Activated CD8-positive, alpha-beta memory T cell treated with anti-CD3 and anti-CD28 coated beads for 4 hours (primary cell): ENCODE data around the gene MIGA2.
"Not testable (repeated sequence)": the region's sequence is repeated elsewhere in the genome, so short reads cannot be mapped to it uniquely, and the experiment has no call there.

Source experiments
- DNase-seq, 2 donors: peaks; one replicate each; pipeline ENCODE4 v3.0.0-alpha.2; 2020; ENCODE audit warnings: low read depth in 2 of 2

Gene MIGA2

DNA sequence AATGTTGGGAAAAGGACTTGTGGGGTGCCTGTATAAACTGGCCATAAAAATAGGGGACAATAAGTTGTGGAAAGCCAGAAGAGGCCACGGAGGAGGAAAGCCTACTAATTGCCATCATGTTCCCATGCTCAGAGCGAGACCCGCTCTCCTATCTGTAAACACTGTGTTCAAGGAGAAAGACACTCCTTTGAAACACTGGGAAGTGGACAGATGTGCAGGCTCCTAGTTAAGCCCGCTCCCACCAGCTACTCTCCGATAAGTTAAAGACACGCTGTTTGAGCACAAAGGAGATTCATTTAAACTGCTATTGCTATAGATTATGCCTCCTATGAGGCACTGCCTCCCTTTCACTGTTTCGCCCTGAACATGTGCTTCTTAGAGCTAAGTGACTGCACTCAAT lies 64.9 kb downstream of the MIGA2 start:
- DNase-seq, result no peak

DNA sequence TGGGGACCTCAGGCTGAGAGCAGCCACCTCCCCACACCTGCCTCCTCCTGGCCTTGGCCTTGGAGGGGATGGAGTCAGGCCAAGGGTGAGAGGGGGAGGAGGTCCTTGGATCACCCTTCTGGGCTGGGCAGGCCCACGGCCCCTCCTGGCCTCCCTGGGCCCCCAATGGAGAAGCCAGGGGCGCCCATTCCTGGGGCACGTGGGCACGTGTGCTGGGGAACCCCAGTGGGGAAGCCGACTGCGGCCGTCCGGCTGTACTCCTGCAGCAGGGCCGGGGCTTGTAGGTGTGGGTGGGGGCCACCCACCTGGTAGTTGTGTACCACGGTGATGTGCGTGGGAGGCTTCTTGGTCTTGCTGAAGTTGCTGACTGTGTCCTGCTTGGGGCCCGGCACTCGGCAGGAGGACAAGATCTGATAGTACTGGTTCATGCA lies 65.7 kb downstream of the MIGA2 start:
- no peak for DNase-seq

DNA sequence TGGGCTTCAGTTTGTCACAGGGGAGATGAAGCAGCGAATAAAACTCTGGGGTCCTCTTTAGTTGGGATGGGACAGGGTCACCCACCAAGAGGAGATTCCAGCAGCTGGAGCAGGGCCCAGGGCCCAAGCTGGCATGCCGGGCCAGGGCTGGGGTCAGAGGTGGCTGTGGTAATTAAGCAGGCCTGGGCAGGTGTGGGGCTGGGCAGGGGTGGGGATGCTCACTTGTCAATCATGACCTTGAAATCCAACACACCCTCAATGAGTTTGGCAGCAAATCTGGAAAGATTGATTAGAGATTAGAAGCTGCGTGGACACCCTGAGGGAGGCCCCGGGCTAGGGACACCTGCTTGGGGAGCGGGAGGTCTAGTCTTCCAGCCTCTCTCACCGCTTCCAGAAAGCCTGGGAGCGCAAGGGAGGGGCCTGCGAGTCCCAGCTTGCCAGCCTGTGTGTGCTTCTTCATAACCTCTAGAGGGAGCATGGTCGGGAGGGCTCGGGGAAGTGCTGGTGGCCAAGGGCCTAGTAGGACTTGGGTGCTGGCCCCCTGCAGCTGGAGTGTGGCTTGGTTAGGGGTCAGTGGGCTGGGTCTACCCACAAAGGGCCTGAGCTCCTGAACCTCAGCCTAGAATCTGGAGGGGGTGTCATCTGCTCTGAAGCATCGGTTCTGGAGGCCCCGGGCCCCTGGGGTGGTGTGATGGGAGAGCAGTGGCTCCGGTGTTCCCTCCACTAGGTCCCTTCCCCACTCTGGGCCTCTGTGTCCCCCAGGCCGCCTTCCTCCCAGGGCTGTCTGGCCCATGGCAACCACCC lies 66.6 kb downstream of the MIGA2 start:
- no peak for DNase-seq

DNA sequence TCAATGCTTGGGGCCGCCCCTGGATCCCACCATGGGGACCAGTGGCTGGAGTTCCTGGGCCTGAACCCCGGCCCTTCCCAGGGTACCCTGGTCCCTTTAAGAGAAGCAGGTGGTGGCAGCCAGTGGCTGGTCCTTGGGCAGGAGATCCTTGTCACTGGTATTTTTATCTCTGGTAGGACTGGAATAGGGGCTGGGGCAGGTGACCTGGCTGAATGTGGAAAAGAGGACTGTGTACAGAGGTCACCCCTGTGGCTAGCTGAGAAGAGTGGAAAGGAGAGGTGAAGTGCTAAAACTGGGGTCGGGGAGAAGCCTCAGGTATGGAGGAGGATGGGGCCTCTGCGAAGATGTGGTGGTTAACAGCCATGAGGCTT lies 67.2 kb downstream of the MIGA2 start:
- no peak for DNase-seq

DNA sequence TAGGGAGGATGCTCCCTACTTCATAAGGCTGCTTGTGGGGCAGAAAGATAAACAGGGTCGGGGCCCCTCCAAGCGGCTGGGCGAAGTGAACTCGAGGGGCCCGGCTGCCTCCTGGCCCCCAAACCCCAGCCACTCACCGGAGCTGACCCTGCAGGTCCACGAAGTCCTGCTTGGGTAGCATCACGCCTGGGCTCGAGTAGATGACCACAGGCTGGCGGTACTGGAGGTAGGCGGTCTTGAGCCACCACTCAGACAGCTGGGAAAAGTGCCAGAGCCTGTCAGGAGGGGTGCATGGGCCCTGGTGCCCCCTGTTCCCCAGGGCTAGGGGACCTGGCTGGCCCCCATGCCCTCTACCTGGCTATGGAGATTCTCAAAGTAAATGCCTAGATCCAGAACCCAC lies 67.6 kb downstream of the MIGA2 start:
- DNase-seq, result no peak

DNA sequence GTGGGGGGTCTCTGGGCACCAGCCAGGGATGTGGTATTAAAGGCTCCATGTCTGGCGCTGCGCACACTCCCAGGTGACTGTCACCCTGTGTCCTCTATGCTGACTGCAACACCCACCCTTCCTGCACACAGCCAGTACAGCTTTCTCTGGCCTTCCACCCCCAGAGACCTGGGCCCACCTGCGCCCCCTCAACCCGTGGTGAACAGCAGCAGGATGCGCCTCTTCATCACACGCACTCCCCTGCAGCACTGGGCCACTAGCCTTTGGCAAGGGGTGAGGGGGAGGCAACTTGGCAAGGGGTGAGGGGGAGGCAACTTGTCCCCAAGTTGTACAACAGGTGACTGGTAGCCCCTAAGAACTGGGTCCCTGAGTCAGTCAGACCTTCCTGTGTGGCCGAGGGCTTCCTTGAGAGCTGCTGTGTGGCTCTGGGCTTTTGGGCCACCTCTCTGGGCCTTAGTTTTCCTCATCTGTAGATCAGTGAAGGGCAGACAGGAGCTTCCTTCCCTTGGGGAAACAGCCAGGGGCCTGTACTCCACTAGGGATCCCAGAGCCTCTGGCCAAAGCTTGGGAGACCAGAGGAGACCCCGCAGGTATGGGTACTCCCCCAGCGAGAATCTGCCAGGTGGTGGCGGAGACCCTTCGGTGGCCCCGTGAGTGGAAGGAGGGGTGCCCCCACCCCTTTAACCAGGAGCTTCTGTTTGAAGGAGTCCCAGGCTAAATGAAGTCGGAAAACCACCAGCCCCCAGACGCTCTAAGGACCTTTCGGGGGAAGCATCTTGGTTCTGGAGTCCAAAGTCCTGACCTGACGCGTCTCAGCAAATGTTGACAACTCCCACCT lies 69.7 kb downstream of the MIGA2 start:
- no peak for DNase-seq

DNA sequence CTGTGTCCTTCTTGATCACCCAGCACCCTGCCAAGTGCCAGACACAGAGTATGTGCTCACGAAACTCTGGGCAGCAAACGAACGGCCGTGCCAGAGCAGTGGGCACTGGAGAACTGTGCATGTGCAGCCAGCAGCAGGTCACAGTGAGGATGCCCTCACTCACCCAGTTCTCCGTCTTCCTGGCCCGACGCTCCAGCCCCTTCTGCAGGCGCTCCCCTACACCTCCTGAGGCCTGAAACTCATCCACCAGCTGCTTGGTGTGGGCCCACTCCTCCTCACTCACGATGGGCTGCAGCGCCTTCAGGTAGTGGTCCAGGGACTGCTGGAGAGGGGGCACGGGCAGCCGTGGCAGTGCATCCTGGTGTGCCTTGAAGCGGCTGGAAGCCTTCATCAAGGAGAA lies 71.2 kb downstream of the MIGA2 start:
- no peak for DNase-seq

DNA sequence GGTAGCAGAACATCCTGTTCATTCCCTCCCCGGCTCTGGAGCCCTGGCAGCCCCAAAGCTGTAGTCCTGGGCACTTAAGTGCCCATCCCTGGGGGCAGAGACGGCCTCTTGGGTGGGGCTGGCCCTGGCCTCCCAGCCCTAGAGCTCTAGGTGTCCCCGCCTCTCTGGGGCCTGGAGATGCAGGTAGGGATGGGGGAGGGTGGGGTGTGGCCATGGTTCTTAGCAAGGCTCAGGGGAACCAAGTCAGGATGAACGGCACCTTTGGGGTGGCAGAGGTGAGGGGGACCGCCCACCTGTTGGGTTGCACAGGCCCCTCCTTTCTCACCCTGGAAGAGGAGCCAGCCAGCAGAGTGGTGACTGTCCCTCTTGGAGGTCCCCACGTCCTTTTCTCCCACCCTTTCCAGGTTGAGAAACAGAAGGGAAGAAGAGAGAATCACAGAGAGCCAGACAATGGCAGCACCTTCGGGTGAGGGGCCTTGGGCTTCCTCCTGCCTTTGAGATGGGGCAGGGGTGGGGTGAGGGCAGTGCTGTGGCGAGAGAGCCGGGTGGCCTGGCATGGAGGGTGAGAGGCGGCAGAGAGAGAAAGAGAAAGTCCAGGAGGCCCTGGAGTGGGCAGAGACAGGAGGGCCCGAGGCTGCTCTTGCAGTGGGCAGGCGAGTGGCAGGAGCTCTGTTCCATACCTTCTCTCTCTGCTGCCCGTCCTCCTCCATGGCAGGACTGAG lies 71.8 kb downstream of the MIGA2 start:
- DNase-seq, result no peak

DNA sequence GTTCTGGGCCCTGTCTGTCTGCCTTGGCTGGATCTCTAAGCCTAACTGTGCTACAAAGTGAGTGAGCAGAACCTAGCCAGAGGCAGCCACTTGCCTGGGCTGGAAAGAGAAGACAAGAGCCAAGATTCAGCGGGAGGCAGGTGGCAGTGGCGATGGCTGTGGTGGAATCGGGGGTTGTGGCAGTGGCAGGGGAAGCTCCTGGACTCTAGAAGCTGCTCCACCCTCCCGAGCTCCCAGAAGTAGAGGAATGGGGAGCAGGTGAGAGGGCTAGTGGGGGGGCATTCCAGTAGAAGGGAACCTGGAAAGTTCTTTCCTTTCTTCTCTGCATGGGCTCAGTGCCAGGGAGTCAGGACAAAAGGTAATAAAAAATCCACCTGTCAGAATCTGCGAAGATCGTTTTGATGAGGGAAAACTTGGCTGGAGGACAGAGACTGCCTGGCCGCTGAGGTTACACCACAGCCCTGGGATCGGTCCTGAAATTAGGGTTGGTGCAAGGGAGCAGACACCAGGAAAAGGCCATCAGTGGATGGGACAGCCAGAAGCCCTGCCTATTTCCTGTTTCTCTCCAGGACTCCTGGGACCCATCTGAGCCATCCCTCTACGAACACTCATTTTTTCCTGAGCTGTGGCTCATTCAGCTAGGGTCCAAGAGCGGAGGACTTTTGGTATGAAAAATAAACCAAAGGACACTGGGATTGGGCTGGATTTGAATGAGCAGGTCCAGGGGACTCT lies 72.5 kb downstream of the MIGA2 start:
- DNase-seq, result no peak

DNA sequence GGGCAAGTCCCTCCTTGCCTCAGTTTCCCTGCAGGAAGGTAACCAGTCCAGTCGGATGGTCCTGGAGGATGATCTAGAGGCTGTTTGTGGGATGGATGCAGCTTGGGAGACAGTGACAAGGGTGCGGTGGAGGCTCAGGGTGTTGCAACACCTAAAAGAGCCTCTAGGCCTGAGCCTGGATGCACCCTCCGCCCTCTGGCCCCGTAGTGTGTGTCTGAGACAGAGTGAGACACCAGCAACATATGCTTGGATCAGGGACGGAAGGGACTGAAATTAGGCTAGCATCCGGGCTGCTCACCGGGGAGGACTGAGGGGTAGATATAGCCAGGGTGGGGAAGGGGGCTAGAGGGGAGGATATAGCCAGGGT lies 73.1 kb downstream of the MIGA2 start:
- no peak for DNase-seq

DNA sequence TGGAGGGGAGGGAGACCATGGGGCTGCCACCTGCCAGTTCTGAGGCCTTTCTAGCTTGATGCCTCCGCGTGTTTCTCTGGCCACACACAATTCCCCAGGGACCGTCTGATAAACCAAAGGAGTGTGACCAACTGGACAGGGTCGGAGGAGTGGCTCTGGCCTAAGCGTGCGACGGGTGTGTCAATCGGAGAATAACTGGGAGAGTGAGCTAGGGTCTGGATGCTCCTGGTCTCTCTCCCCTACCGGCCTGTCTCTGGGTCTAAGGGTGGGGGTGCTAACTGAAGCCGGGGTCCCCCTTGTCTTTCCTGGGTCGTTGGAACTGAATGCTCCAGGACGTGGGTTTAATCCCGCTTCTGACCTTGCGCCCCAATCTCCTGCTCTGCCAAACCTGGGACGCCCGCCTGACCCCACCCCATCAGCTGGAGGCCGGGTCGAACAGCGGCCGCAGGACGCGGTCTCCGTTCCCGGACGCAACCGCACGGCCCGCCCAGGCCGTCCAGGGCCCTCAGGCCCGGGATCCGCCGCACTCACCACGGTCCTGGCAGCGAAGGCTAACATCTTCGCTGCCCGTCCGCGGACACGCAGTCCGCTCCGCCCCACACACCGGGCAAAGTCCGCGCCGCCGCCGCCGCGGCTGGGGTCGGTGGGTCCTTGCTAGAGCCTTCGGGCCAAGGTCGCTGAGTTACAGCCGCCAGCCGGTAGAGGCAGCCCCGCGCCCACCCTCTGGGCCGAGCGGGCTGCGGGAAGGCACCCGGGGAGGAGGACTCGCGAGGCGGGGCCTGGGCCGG lies 73.7 kb downstream of the MIGA2 start:
- DNase-seq, result no peak

DNA sequence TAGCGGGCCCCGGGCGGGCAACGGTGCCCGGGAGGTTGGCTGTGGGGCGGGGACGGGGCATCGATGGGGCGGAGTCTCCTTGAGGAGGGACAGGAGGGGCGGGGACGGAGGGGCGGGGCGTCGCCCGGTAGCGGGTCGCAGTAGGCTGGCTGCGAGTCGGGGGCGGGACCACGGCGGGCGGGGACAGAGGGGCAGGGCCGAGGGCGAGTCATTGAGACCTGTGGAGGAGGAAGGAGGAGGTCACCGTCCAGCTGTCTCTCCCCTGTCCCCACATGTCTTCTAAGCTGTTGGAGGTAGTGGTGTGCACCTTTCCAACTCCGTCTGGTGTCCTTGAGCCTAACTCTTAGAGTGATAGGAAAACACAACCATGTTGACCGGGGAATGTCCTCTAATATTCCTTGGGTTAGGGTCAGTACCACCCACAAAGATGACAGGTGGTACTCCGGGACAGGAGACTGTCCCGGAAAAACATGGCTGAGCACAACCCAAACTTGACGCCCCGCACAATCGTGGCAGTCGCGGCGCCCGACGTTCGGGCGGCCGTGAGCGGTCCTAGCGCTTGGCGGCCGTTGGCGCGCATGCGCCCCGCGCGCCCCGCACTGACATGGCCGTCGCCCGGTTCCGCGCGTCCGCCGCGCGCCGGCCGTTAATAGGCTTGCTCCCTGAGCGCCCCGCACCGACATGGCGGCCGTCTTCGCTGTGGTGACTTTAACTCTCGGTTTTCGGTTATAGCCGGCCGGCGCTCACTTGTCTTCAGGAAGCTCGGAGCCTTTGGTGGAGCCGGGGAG lies 74.5 kb downstream of the MIGA2 start, which contains the start of the genes CRAT and PTPA:
Gene CRAT, minus strand, starts transcription at position 54 of the 788 bp plus-strand sequence. CDS start 284 bp downstream, outside the sequence.
Gene PTPA, plus strand, starts transcription at position 676 of the 788 bp plus-strand sequence. CDS start 186 bp downstream, outside the sequence.
- DNase-seq, result peak; percentile 91

DNA sequence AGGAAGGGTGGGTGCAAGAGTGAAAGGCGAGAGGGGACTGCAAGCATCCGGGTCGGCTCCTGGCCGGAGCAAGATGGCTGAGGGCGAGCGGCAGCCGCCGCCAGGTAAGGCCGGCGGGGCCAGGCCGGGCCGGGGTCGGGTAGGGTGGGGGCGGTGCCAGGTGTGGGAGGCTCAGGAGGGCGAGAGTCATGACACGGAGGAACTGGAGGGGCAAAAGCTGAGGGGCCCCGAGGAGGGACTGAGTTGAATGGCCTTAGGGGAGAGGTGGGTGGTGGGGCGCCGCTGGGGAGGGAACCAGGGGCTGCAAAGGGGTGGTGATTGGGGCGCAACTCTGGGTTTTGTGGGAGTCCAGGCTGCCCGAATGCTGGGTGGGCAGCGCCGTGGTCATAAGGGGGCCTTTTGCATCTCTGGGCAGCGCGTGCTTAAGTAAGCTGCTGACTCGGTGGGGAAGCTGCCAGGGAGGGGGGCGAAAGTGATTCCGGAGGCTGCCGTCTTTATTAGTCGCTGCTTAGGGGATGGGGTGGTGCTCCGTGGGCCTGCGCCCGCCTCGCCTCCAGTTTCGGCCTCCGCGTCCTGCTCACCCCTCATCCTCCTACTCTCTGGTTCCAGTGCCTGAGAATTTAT lies 75.2 kb downstream of the MIGA2 start:
- no peak for DNase-seq

DNA sequence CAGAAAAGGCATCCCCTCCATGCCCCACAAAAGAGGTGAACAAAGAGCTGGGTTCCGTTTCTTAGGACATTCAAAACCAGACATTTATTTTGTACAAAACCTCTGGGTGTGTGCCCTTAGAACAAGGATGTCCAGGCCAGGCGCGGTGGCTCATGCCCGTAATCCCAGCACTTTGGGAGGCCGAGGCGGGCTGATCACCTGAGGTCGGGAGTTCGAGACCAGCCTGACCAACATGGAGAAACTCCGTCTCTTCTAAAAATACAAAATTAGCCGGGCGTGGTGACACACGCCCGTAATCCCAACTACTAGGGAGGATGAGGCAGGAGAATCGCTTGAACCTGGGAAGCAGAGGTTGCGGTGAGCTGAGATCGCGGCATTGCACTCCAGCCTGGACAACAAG lies 76.1 kb downstream of the MIGA2 start:
- not testable (repeated sequence) for DNase-seq

DNA sequence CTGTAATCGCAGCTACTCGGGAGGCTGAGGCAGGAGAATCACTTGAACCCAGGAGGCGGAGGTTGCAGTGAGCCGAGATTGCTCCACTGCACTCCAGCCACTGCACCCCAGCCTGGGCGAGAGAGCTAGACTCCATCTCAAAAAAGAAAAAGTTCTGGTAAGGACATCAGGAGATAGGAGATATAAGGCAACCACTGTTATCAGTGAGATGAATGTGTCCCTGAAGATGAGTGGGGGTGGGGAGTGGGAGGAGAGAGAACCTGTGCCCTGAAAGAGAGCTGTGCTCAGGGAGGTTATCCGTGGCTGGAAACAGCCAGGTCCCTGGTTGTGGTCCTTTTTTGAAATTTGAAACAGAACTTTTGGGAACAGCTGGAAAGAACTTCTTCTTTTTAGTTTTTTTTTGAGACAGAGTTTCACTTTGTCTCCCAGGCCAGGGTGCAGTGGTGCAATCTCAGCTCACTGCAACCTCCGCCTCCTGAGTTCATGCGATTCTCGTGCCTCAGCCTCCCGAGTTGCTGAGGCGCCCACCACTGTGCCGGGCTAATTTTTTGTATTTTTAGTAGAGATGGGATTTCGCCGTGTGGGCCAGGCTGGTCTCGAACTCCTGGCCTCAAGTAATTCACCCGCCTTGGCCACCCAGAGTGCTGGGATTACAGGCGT lies 77.3 kb downstream of the MIGA2 start:
- DNase-seq, result no peak

DNA sequence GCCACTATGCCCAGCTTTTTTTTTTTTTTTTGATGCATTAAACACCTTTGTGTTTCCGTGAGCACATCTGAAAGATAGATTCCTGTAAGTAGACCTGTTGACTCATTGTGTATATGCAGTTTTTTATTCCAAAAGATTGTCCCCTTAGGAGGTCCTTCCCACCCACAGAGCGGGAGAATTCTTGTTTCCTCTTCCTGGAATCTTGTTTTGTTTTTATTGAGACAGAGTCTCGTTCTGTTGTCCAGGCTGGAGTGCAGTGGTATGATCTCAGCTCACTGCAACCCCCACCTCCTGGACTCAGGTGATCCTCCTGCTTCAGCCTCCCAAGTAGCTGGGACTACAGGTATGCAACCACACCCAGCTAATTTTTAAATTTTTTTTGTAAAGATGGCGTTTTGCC lies 82.4 kb downstream of the MIGA2 start:
- DNase-seq, result no peak

DNA sequence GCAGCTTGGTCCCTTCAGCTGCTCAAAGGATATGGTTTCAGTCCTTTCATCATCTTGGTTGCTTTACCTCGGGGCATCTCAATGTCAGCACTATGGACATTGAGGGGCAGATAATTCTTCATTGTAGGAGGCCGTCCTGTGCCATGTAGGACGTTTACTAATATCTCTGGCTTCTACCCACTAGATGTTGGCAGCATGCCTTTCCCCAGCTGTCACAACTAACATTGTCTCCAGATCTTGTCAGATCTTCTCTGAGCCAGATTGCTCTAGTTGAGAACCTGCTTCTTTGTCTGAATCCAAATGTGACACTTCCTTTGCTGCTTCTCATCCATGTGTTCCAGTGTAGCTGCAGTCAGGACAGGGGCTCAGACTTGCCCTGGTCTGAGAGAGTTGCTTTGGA lies 85.1 kb downstream of the MIGA2 start:
- DNase-seq, result no peak
